ENCODE results near the gene COLEC12. TPM values are rescaled to one million over a fixed set of nuclear protein-coding genes. Genes with fewer than 3 reads are reported as not detected.

COLEC12 gene
- polyA plus RNA-seq, 3 donors, result 0.21 to 0.47 (median 0.35) TPM

- Histone ChIP-seq H3K79me2 (ENCODE audit: insufficient read depth, low read length) (no peaks in the 10 kb centered on the region), H3K9ac (ENCODE audit: insufficient read depth, low read length, poor library complexity, severe bottlenecking) (no peak overlapping the region), H3K27me3 (ENCODE audit: control insufficient read depth in 2 of 2, insufficient read depth in 2 of 2, low read length in 2 of 2) (no peaks in the 10 kb centered on the region), H4K20me1 (ENCODE audit: insufficient read depth, low read length) (no peaks in the 10 kb centered on the region), H3K4me2 (replicated peaks; ENCODE audit: extremely low read depth, low read length, poor library complexity, severe bottlenecking) (peak overlapping the region; percentile 9), H2AFZ (ENCODE audit: insufficient read depth, low read depth, low read length, poor library complexity, severe bottlenecking) (no peak overlapping the region), H3K36me3 (replicated peaks in 1 of 2; ENCODE audit: control insufficient read depth in 1 of 2, insufficient read depth in 2 of 2, low read length in 2 of 2) (no peaks in the 10 kb centered on the region), H3K4me1 (ENCODE audit: control insufficient read depth in 1 of 2, insufficient read depth in 2 of 2, low read length in 2 of 2) (peaks cover 12 to 13% of the 10 kb centered on the region in 2 donors), H3K9me3 (replicated peaks in 1 of 2; ENCODE audit: control insufficient read depth in 1 of 2, insufficient read depth in 1 of 2, low read length in 2 of 2) (peaks cover 9 to 11% of the 10 kb centered on the region in 2 donors), H3K4me3 (replicated peaks in 1 of 3; ENCODE audit: low read depth in 2 of 3, low read length in 3 of 3) (no peak overlapping the region), H3K27ac (ENCODE audit: low read depth in 1 of 2, low read length in 2 of 2) (no peak overlapping the region)
- TF ChIP-seq CTCF (IDR thresholded peaks at IDR 0.05), result no peak
- H3K27ac Mint-ChIP-seq, result peak overlapping the region in 4 of 7 donors; percentile 34 to 63 (median 43)
- DNase-seq, result peak; percentile 44 to 76 (median 70)
- peaks cover 15 to 24% (median 16%) of the 10 kb centered on the region in 7 donors for H3K9me3 Mint-ChIP-seq
- intact Hi-C loops (cut with micrococcal nuclease), result no loop called here
- H3K4me1 Mint-ChIP-seq, result peaks cover 14% of the 10 kb centered on the region
- WGBS (ENCODE audit: insufficient coverage), result 45% methylated on average over 2 of the region's 5 CpGs
- H3K4me3 Mint-ChIP-seq, result no peak overlapping the region
- H3K27me3 Mint-ChIP-seq (ENCODE audit: low read depth in 3 of 3), result peaks cover 0 to 2% (median 0%) of the 10 kb centered on the region in 3 donors
- H3K36me3 Mint-ChIP-seq, result peaks cover 2 to 3% of the 10 kb centered on the region in 2 donors
Measured at GRCh38 chr18:446941-447560, 53.5 kb downstream of the COLEC12 start.

DNA sequence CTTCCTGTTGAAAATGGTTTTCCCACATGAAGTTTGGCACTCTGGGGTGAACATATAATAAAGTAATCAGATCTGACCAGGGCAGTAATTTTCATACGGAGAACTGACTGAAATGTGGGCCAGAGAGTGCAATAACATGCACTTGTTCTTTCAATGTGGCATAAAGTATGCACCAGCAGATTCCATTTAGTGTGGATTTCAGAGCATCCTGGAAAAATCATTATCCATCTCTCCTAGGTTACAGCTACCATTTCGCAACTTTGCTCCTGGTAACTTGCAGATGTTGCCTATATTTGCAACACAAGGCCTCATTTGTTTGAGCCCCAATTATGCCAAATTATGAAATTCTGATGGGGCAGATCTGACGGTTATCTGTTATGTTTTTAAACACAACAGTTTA, 55.4 kb downstream of the COLEC12 start:
- H3K4me3 ChIP-seq (replicated peaks in 1 of 3; ENCODE audit: low read depth in 2 of 3, low read length in 3 of 3), result no peak overlapping the region

More for the DNA sequence above, 55.4 kb downstream of the COLEC12 start:
- Mint-ChIP-seq H3K27me3 (ENCODE audit: low read depth in 3 of 3) (no peaks in the 10 kb centered on the region), H3K27ac (no peak overlapping the region), H3K4me3 (no peak overlapping the region), H3K36me3 (no peaks in the 10 kb centered on the region), H3K4me1 (peaks cover 14% of the 10 kb centered on the region), H3K9me3 (peaks cover 3 to 8% (median 5%) of the 10 kb centered on the region in 7 donors)
- Histone ChIP-seq H4K20me1 (ENCODE audit: insufficient read depth, low read length) (no peaks in the 10 kb centered on the region), H3K79me2 (ENCODE audit: insufficient read depth, low read length) (no peaks in the 10 kb centered on the region), H3K9ac (ENCODE audit: insufficient read depth, low read length, poor library complexity, severe bottlenecking) (no peak overlapping the region), H3K36me3 (replicated peaks in 1 of 2; ENCODE audit: control insufficient read depth in 1 of 2, insufficient read depth in 2 of 2, low read length in 2 of 2) (no peaks in the 10 kb centered on the region), H2AFZ (ENCODE audit: insufficient read depth, low read depth, low read length, poor library complexity, severe bottlenecking) (no peak overlapping the region), H3K4me1 (ENCODE audit: control insufficient read depth in 1 of 2, insufficient read depth in 2 of 2, low read length in 2 of 2) (peaks cover 12 to 13% of the 10 kb centered on the region in 2 donors), H3K27ac (ENCODE audit: low read depth in 1 of 2, low read length in 2 of 2) (no peak overlapping the region), H3K4me2 (replicated peaks; ENCODE audit: extremely low read depth, low read length, poor library complexity, severe bottlenecking) (no peak overlapping the region), H3K9me3 (replicated peaks in 1 of 2; ENCODE audit: control insufficient read depth in 1 of 2, insufficient read depth in 1 of 2, low read length in 2 of 2) (no peaks in the 10 kb centered on the region), H3K27me3 (ENCODE audit: control insufficient read depth in 2 of 2, insufficient read depth in 2 of 2, low read length in 2 of 2) (no peaks in the 10 kb centered on the region)
- no peak for DNase-seq
- intact Hi-C loops (cut with micrococcal nuclease), result no loop called here
- TF ChIP-seq CTCF (IDR thresholded peaks at IDR 0.05), result no peak
- 100% methylated on average over 1 of the region's 3 CpGs for WGBS (ENCODE audit: insufficient coverage)

All from CD14-positive monocyte (primary cell).